ENCODE measurements around the gene RAE1. TPM values are rescaled to one million over a fixed set of nuclear protein-coding genes. Genes with fewer than 3 reads are reported as not detected.

Gene RAE1
- total RNA-seq, 1 experiment from 2014 or later = 46.3 TPM

- Histone ChIP-seq H3K4me1 (ENCODE audit: control insufficient read depth in 1 of 2, insufficient read depth in 2 of 2, low read length in 2 of 2) (no peaks in the 10 kb centered on the region), H3K36me3 (ENCODE audit: control insufficient read depth in 1 of 2, insufficient read depth in 2 of 2, low read length in 2 of 2) (no peaks in the 10 kb centered on the region), H3K9ac (ENCODE audit: low read length) (no peak overlapping the region), H4K20me1 (ENCODE audit: insufficient read depth) (no peaks in the 10 kb centered on the region), H3K79me2 (ENCODE audit: insufficient read depth, low read length) (no peaks in the 10 kb centered on the region), H3K9me3 (ENCODE audit: control insufficient read depth in 1 of 2, insufficient read depth in 1 of 2, low read depth in 1 of 2, low read length in 2 of 2) (no peaks in the 10 kb centered on the region), H3K9me2 (ENCODE audit: insufficient read depth) (no peaks in the 10 kb centered on the region), H2AFZ (ENCODE audit: low read depth, low read length, poor library complexity, severe bottlenecking) (no peak overlapping the region), H3K4me2 (ENCODE audit: low read length) (no peak overlapping the region), H3K27ac (ENCODE audit: low read depth, low read length) (no peak overlapping the region), H3K4me3 (replicated peaks in 1 of 2; ENCODE audit: low read depth in 1 of 2, low read length in 2 of 2) (no peak overlapping the region), H3K27me3 (ENCODE audit: insufficient read depth, low read length) (no peaks in the 10 kb centered on the region; the same call in 1 of the 2 replicates)
- intact Hi-C loops (cut with micrococcal nuclease) = no loop called here
- ATAC-seq (no peak), DNase-seq (ENCODE audit: low read depth, low spot score) (no peak)
- BruUV-seq (replicated peaks) = no TSS peak
- CTCF ChIA-PET = no interaction called here
- POLR2A ChIA-PET = no interaction called here
- TF ChIP-seq, protein P1, sequence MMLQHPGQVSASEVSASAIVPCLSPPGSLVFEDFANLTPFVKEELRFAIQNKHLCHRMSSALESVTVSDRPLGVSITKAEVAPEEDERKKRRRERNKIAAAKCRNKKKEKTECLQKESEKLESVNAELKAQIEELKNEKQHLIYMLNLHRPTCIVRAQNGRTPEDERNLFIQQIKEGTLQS (IDR thresholded peaks at IDR 0.05) = no peak
- RAD21 ChIA-PET (ENCODE audit: low non-redundant PET in 1 of 2, low total read pairs in 2 of 2, uncharacterized antibody in 2 of 2, unreplicated experiment in 2 of 2) = no interaction called here
Observed at GRCh38 chr20:57317316-57317788, 33.7 kb upstream of the RAE1 start.

- Histone ChIP-seq H4K20me1 (ENCODE audit: insufficient read depth) (no peaks in the 10 kb centered on the region), H3K79me2 (ENCODE audit: insufficient read depth, low read length) (no peaks in the 10 kb centered on the region), H3K4me3 (replicated peaks in 1 of 2; ENCODE audit: low read depth in 1 of 2, low read length in 2 of 2) (no peak overlapping the region), H3K9me3 (ENCODE audit: control insufficient read depth in 1 of 2, insufficient read depth in 1 of 2, low read depth in 1 of 2, low read length in 2 of 2) (no peaks in the 10 kb centered on the region), H3K9ac (ENCODE audit: low read length) (no peak overlapping the region), H3K4me2 (ENCODE audit: low read length) (no peak overlapping the region), H3K9me2 (ENCODE audit: insufficient read depth) (no peaks in the 10 kb centered on the region), H3K27ac (ENCODE audit: low read depth, low read length) (no peak overlapping the region), H3K4me1 (ENCODE audit: control insufficient read depth in 1 of 2, insufficient read depth in 2 of 2, low read length in 2 of 2) (peaks cover 2 to 5% of the 10 kb centered on the region in 2 experiments; a peak in 3 of 4 replicates), H3K27me3 (ENCODE audit: insufficient read depth, low read length) (no peaks in the 10 kb centered on the region; the same call in 1 of the 2 replicates), H3K36me3 (ENCODE audit: control insufficient read depth in 1 of 2, insufficient read depth in 2 of 2, low read length in 2 of 2) (no peaks in the 10 kb centered on the region), H2AFZ (ENCODE audit: low read depth, low read length, poor library complexity, severe bottlenecking) (no peak overlapping the region)
- DNase-seq (ENCODE audit: low read depth, low spot score) (no peak), ATAC-seq (no peak)
- BruUV-seq (replicated peaks) = no TSS peak
- RAD21 ChIA-PET (ENCODE audit: low non-redundant PET in 1 of 2, low total read pairs in 2 of 2, uncharacterized antibody in 2 of 2, unreplicated experiment in 2 of 2) = no interaction called here
- POLR2A ChIA-PET = no interaction called here
- CTCF ChIA-PET = no interaction called here
- no peak for TF ChIP-seq SP1 (IDR thresholded peaks at IDR 0.05; ENCODE audit: low read depth)
- TF ChIP-seq RAD21 (IDR thresholded peaks at IDR 0.05; ENCODE audit: low read depth) = no peak
- no peak for TF ChIP-seq FOSL1 (IDR thresholded peaks at IDR 0.05; ENCODE audit: low read depth)
- TF ChIP-seq SIN3A (IDR thresholded peaks at IDR 0.05; ENCODE audit: low read depth) = no peak
- TF ChIP-seq TCF7L2 (IDR thresholded peaks at IDR 0.05; ENCODE audit: borderline replicate concordance, extremely low read depth, insufficient read depth, insufficient read length) = no peak
- no peak for TF ChIP-seq EZH2phosphoT487 (IDR thresholded peaks at IDR 0.05; ENCODE audit: borderline replicate concordance)
- TF ChIP-seq POLR2AphosphoS5 (IDR thresholded peaks at IDR 0.05; ENCODE audit: low read depth, low read length) = no peak
- no peak for TF ChIP-seq REST (IDR thresholded peaks at IDR 0.05; ENCODE audit: low read depth)
- intact Hi-C loops (cut with micrococcal nuclease) = no loop called here
Observed at GRCh38 chr20:57317789-57318371, 33.2 kb upstream of the RAE1 start.

All from HCT116 (cell line).